ENCODE data around the gene LHFPL2.

The LHFPL2 gene

GRCh38 chr5:78541086-78541654 is 107.4 kb downstream of the LHFPL2 start:
- no peak overlapping the region for H3K4me3 ChIP-seq (ENCODE audit: low read depth, low read length)
- no peak for DNase-seq (ENCODE audit: low read depth)
- TF ChIP-seq POLR2A (IDR thresholded peaks at IDR 0.05; ENCODE audit: extremely low read depth, insufficient read length) (no peak), MAX (IDR thresholded peaks at IDR 0.05; ENCODE audit: low read depth, low read length) (no peak), CTCF (IDR thresholded peaks at IDR 0.05; ENCODE audit: low read depth, low read length) (no peak), MYC (IDR thresholded peaks at IDR 0.05; ENCODE audit: low read depth, low read length) (no peak)

- no peak for TF ChIP-seq MYC (IDR thresholded peaks at IDR 0.05; ENCODE audit: low read depth, low read length)
- TF ChIP-seq CTCF (IDR thresholded peaks at IDR 0.05; ENCODE audit: low read depth, low read length) = no peak
- no peak for TF ChIP-seq POLR2A (IDR thresholded peaks at IDR 0.05; ENCODE audit: extremely low read depth, insufficient read length)
- TF ChIP-seq MAX (IDR thresholded peaks at IDR 0.05; ENCODE audit: low read depth, low read length) = no peak
- peak; percentile 65 for DNase-seq (ENCODE audit: low read depth)
These were observed 108.1 kb downstream of the LHFPL2 start for GRCh38 chr5:78540335-78541085.

GRCh38 chr5:78538240-78538850 is 110.2 kb downstream of the LHFPL2 start:
- no peak for DNase-seq (ENCODE audit: low read depth)
- H3K4me3 ChIP-seq (ENCODE audit: low read depth, low read length) = no peak overlapping the region

More at GRCh38 chr5:78540335-78541085, 108.1 kb downstream of the LHFPL2 start:
- no peak overlapping the region for H3K4me3 ChIP-seq (ENCODE audit: low read depth, low read length)

GRCh38 chr5:78537821-78538220 is 110.8 kb downstream of the LHFPL2 start:
- no peak overlapping the region for H3K4me3 ChIP-seq (ENCODE audit: low read depth, low read length)
- TF ChIP-seq CTCF (IDR thresholded peaks at IDR 0.05; ENCODE audit: low read depth, low read length) (peak; percentile 55), MYC (IDR thresholded peaks at IDR 0.05; ENCODE audit: low read depth, low read length) (no peak)
- DNase-seq (ENCODE audit: low read depth) = peak; percentile 67

More at GRCh38 chr5:78538240-78538850, 110.2 kb downstream of the LHFPL2 start:
- TF ChIP-seq MYC (IDR thresholded peaks at IDR 0.05; ENCODE audit: low read depth, low read length) (no peak), MAX (IDR thresholded peaks at IDR 0.05; ENCODE audit: low read depth, low read length) (no peak), CTCF (IDR thresholded peaks at IDR 0.05; ENCODE audit: low read depth, low read length) (no peak), POLR2A (IDR thresholded peaks at IDR 0.05; ENCODE audit: extremely low read depth, insufficient read length) (no peak)

GRCh38 chr5:78537411-78537810 is 111.2 kb downstream of the LHFPL2 start:
- TF ChIP-seq MAX (IDR thresholded peaks at IDR 0.05; ENCODE audit: low read depth, low read length) = no peak
- no peak for TF ChIP-seq CTCF (IDR thresholded peaks at IDR 0.05; ENCODE audit: low read depth, low read length)
- no peak for TF ChIP-seq MYC (IDR thresholded peaks at IDR 0.05; ENCODE audit: low read depth, low read length)
- TF ChIP-seq POLR2A (IDR thresholded peaks at IDR 0.05; ENCODE audit: extremely low read depth, insufficient read length) = no peak
- H3K4me3 ChIP-seq (ENCODE audit: low read depth, low read length) = no peak overlapping the region
- DNase-seq (ENCODE audit: low read depth) = no peak
